ENCODE measurements around the gene ARF3. TPM values are rescaled to one million over a fixed set of nuclear protein-coding genes. Genes with fewer than 3 reads are reported as not detected.
A peak's percentile ranks its signal among the peaks of the same experiment; 100 is the strongest.

ARF3 gene
- total RNA-seq, 1 experiment from 2014 or later: 256 TPM

DNA sequence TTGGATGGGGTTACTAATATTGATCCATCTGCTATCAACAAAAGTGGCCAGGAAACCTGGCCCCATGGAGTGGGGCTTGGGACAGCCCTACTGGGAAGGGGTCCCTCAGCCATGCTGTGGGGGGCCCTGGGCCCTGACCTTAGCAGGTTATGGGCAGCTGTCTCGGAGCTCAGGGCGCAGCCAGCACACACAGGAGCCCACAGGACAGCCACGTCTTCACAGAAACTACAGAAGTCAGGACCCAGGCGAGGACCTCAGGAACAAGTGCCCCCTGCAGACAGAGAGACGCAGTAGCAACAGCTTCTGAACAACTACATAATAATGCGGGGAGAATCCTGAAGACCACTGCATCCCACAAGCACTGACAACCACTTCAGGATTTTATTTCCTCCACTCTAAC is 20.1 kb downstream of the ARF3 start:
- H3K27me3 Mint-ChIP-seq (ENCODE audit: low read depth): no peaks in the 10 kb centered on the region
- H3K4me3 Mint-ChIP-seq: no peak overlapping the region
- H3K36me3 Mint-ChIP-seq: peaks cover 60% of the 10 kb centered on the region
- DNase-seq (ENCODE audit: low spot score) (peak; percentile 32), ATAC-seq (peak; percentile 68)
- ChIA-PET CTCF (interaction anchor here (0.6 to 3.7 kb wide), 20 partner anchors 9 to 121 kb away, joined by 3 to 50 read pairs (median 6); partner anchors contain the start of genes ARF3, CACNB3, DDX23 and FKBP11), POLR2A (interaction anchor here (0.6 to 2.2 kb wide), 3 partner anchors 9 to 230 kb away, joined by 3 to 7 read pairs (median 3); partner anchors contain the start of gene ARF3)
- H3K9me3 Mint-ChIP-seq: no peaks in the 10 kb centered on the region
- H3K4me1 Mint-ChIP-seq: no peaks in the 10 kb centered on the region
- TF ChIP-seq CREB1 (CRISPR knock-in tag; IDR thresholded peaks at IDR 0.05) (no peak), JUN (CRISPR knock-in tag; IDR thresholded peaks at IDR 0.05) (no peak), SP1 (CRISPR knock-in tag; conservative IDR thresholded peaks at IDR 0.05) (no peak), ZNF219 (CRISPR knock-in tag; IDR thresholded peaks at IDR 0.05; ENCODE audit: borderline replicate concordance) (no peak), KAT7 (CRISPR knock-in tag; IDR thresholded peaks at IDR 0.05; ENCODE audit: borderline replicate concordance) (no peak), CREM (CRISPR knock-in tag; IDR thresholded peaks at IDR 0.05) (no peak), ZNF121 (CRISPR knock-in tag; IDR thresholded peaks at IDR 0.05) (no peak), ZNF416 (CRISPR knock-in tag; IDR thresholded peaks at IDR 0.05) (no peak)
- TF ChIP-seq, protein P1, sequence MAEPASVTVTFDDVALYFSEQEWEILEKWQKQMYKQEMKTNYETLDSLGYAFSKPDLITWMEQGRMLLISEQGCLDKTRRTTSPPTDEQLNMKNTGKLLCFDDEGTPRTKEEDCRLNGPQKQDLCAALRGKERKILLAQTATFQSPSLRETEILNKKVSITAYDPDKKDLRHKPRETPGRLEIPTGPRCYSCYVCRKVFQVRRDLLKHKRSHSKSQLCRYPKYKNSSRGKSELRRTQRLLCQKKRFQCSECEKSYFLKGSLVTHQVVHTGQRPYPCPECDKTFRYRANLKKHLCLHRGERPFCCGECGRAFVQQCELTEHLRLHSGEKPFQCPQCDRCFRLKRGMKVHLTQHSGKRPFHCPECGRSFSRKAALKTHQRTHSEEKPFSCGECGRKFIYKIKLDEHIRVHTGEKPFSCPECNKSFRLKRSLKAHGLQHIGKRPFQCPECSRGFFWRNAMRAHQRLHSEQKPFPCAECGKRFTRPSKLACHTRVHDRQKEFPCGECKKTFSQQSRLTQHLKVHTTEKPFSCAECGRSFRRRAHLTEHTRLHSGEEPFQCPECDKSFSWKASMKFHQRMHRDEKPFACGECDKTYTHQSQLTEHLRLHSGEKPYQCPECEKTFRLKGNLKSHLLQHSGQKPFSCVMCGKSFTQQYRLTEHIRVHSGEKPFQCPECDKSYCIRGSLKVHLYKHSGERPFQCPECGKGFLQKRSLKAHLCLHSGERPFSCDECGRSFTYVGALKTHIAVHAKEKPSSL (CRISPR knock-in tag; conservative IDR thresholded peaks at IDR 0.05): no peak
- TF ChIP-seq, protein P2, sequence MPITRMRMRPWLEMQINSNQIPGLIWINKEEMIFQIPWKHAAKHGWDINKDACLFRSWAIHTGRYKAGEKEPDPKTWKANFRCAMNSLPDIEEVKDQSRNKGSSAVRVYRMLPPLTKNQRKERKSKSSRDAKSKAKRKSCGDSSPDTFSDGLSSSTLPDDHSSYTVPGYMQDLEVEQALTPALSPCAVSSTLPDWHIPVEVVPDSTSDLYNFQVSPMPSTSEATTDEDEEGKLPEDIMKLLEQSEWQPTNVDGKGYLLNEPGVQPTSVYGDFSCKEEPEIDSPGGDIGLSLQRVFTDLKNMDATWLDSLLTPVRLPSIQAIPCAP (CRISPR knock-in tag; IDR thresholded peaks at IDR 0.05): no peak
- TF ChIP-seq, protein P3, sequence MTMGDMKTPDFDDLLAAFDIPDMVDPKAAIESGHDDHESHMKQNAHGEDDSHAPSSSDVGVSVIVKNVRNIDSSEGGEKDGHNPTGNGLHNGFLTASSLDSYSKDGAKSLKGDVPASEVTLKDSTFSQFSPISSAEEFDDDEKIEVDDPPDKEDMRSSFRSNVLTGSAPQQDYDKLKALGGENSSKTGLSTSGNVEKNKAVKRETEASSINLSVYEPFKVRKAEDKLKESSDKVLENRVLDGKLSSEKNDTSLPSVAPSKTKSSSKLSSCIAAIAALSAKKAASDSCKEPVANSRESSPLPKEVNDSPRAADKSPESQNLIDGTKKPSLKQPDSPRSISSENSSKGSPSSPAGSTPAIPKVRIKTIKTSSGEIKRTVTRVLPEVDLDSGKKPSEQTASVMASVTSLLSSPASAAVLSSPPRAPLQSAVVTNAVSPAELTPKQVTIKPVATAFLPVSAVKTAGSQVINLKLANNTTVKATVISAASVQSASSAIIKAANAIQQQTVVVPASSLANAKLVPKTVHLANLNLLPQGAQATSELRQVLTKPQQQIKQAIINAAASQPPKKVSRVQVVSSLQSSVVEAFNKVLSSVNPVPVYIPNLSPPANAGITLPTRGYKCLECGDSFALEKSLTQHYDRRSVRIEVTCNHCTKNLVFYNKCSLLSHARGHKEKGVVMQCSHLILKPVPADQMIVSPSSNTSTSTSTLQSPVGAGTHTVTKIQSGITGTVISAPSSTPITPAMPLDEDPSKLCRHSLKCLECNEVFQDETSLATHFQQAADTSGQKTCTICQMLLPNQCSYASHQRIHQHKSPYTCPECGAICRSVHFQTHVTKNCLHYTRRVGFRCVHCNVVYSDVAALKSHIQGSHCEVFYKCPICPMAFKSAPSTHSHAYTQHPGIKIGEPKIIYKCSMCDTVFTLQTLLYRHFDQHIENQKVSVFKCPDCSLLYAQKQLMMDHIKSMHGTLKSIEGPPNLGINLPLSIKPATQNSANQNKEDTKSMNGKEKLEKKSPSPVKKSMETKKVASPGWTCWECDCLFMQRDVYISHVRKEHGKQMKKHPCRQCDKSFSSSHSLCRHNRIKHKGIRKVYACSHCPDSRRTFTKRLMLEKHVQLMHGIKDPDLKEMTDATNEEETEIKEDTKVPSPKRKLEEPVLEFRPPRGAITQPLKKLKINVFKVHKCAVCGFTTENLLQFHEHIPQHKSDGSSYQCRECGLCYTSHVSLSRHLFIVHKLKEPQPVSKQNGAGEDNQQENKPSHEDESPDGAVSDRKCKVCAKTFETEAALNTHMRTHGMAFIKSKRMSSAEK (CRISPR knock-in tag; IDR thresholded peaks at IDR 0.05; ENCODE audit: borderline replicate concordance): no peak
- H3K27ac Mint-ChIP-seq: peak overlapping the region; percentile 35; the same call in 1 of the 2 replicates

DNA sequence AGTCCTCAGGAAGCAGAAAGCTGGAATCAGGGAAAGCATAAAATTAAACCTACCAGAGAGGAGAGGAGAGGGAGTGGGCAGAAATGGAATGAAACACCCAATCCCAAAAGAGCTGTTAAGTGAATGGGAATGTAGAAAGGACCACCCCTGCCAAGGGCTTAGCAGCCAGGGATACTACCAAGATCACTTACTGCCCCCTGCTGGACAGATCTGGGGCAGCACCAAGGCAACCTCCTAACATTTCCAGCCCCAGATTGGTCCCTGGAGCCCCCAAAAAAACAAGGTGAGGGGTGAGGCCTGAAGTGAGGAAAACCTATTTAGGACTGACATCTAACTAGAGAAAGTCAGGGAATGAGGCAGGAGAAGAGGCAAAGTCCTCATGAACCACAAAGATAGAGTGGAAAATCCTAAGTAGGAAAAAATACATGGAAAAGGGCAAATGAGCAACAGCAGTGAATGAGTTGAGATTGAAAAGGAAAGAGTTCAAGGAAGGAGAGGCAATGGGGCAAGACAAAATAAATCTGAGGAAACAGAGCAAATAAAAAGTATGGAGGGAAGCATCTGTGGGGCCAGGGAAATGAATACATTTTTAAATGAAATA is 20.8 kb downstream of the ARF3 start:
- ATAC-seq (peak; percentile 88), DNase-seq (ENCODE audit: low spot score) (peak; percentile 89)
- Mint-ChIP-seq H3K4me1 (no peaks in the 10 kb centered on the region), H3K27me3 (ENCODE audit: low read depth) (no peaks in the 10 kb centered on the region), H3K27ac (peak overlapping the region; percentile 46), H3K4me3 (no peak overlapping the region), H3K9me3 (no peaks in the 10 kb centered on the region), H3K36me3 (peaks cover 60% of the 10 kb centered on the region)
- TF ChIP-seq, protein P4, sequence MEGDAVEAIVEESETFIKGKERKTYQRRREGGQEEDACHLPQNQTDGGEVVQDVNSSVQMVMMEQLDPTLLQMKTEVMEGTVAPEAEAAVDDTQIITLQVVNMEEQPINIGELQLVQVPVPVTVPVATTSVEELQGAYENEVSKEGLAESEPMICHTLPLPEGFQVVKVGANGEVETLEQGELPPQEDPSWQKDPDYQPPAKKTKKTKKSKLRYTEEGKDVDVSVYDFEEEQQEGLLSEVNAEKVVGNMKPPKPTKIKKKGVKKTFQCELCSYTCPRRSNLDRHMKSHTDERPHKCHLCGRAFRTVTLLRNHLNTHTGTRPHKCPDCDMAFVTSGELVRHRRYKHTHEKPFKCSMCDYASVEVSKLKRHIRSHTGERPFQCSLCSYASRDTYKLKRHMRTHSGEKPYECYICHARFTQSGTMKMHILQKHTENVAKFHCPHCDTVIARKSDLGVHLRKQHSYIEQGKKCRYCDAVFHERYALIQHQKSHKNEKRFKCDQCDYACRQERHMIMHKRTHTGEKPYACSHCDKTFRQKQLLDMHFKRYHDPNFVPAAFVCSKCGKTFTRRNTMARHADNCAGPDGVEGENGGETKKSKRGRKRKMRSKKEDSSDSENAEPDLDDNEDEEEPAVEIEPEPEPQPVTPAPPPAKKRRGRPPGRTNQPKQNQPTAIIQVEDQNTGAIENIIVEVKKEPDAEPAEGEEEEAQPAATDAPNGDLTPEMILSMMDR (IDR thresholded peaks at IDR 0.05): peak; percentile 70
- TF ChIP-seq, protein P5, sequence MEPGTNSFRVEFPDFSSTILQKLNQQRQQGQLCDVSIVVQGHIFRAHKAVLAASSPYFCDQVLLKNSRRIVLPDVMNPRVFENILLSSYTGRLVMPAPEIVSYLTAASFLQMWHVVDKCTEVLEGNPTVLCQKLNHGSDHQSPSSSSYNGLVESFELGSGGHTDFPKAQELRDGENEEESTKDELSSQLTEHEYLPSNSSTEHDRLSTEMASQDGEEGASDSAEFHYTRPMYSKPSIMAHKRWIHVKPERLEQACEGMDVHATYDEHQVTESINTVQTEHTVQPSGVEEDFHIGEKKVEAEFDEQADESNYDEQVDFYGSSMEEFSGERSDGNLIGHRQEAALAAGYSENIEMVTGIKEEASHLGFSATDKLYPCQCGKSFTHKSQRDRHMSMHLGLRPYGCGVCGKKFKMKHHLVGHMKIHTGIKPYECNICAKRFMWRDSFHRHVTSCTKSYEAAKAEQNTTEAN (CRISPR knock-in tag; IDR thresholded peaks at IDR 0.05): no peak
- ChIA-PET CTCF (interaction anchor here (0.6 to 3.7 kb wide), 40 partner anchors 9 to 133 kb away, joined by 3 to 50 read pairs (median 4); partner anchors contain the start of genes ARF3, DDX23, FKBP11 and RHEBL1), POLR2A (interaction anchor here (0.6 to 2.2 kb wide), 3 partner anchors 9 to 230 kb away, joined by 3 to 7 read pairs (median 3); partner anchors contain the start of gene ARF3)

Measured in WTC11 (cell line).